HG02759 (cell line): ENCODE results near the gene EEFSEC.

ENCODE experiments used
- ATAC-seq: cut with Tn5 transposase; IDR thresholded peaks from one replicate; pipeline ENCODE4 v1.9.1; 2021; ENCODE audit warnings: mild to moderate bottlenecking, moderate library complexity; ENCODE audit not compliant: unreplicated experiment

EEFSEC gene

DNA sequence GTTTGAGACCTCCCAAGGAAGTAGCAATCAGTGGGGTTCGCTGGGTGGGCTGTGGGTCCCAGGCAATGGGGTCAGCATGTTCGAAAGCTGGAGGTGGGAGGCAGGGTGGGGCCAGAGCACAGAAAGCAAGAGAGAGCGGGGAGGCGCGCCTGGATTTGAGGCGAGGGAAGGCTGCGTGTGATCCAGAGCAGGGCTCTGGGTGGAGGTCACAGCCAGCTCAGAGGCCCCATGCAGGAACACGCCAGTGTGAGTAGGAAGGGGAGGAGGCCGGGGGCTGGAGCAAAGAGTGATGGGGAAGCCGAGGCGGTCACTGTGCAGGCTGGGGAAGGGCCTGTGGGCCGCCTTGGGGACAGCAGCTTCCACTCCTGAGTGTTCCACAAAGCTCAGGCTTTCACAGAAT lies 304.7 kb downstream of the EEFSEC start:
- no peak for ATAC-seq
